Tongue (tissue), 2 donors: ENCODE measurements around the gene SLC9A3. TPM values are rescaled to one million over a fixed set of nuclear protein-coding genes. Genes with fewer than 3 reads are reported as not detected.

ENCODE experiments used
- DNase-seq: peaks from one replicate; pipeline ENCODE4 v3.0.0-alpha.2; 2015
- total RNA-seq: library from RNA; depleted of rRNA; stranded (reverse); fragments of >200 nt; gene quantifications from one replicate; pipeline ENCODE4 v1.2.3, GENCODE V29; 2014

The SLC9A3 gene
- total RNA-seq, 1 donor from 2014 or later: 4.3 TPM

DNA sequence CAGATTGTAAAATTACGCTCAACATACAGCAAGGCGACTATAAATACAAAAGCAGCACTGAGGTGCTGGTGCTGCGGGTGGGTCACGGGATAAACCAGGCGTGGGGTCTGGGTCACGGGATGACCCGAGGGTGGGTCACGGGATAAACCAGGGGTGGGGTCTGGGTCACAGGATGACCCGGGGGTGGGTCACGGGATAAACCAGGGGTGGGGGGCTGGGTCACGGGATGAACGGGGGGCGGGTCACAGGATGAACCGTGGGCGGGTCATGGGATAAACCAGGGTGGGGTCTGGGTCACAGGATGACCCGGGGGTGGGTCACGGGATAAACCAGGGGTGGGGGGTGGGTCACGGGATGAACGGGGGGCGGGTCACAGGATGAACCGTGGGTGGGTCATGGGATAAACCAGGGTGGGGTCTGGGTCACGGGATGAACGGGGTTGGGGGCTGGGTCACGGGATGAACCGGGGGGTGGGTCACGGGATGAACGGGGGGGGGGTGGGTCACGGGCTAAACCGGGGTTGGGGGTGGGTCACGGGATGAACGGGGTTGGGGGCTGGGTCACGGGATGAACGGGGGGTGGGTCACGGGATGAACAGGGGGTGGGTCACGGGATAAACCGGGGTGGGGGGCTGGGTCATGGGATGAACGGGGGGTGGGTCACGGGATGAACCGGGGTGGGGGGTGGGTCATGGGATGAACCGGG is 30.2 kb upstream of the SLC9A3 start:
- no peak for DNase-seq

DNA sequence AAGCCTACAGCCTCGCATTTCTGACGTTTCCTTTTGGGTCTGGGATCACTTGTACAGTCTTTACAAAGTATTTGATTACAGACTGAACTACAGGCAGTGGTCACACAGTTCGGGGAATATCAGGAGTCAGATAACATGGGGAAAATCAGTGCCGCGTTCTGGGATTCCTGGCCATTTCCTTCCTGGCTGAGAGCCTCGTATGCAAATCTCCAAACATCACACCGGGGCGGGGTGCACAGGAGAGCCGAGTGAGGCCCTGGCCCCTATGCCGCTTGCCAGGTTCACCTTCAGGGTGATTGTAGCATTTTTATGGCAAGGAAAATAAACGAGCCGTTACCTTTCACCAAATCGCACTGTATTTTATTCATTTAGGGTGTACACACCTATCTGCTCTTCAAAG is 29.6 kb upstream of the SLC9A3 start:
- DNase-seq: no peak

DNA sequence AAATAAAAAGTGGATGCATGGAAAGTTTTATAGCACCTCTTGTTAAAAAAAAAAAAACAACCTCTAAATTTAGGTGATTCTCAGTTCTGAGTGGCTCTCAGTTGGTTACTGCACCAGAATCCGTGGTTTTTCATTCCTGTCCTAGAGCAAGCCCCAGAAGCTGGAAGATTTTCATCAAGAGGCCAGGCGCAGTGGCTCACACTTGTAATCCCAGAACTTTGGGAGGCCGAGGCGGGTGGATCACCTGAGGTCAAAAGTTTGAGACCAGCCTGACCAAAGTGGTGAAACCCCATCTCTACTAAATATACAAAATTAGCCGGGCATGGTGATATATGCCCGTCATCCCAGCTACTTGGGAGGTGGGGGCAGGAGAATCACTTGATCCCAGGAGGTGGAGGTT is 27.2 kb upstream of the SLC9A3 start:
- DNase-seq: no peak

DNA sequence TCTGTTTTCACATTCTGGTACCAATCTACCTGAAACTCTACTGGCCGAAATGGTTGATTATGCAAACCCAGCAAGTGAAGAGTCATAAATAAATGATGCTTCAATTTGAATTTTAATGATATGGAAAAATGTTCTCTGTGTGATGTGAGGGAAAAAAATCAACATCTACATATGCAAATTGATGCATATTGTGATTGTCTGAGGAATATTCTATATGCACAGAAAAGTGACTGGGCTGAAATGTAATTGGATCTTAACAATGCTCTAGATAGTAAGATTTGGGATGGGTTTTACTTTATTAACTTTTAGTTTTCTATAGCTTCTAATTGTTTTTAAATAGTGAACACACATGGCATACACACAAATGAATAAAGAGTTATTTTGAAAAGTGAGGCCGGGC is 25.0 kb upstream of the SLC9A3 start:
- no peak for DNase-seq

DNA sequence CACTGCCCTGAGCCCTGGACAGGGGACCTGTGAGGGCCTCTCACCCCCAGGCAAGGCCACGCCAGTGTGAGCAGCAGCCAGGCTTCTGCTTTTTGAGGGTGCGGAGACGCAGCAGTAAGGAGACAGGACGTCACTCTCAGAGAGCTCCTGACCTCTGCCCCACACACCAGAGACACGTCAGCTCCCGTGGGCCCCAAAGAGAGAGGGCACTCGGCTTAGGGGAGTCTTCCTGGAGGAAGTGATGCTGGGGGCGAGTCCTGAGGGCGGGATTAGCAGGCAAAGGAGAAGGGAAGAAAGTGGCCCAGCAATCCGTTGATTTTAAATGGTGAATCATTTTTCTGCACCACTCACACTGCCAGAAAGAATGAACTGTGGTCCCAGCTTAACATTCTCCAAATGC is 24.0 kb upstream of the SLC9A3 start:
- DNase-seq: no peak

DNA sequence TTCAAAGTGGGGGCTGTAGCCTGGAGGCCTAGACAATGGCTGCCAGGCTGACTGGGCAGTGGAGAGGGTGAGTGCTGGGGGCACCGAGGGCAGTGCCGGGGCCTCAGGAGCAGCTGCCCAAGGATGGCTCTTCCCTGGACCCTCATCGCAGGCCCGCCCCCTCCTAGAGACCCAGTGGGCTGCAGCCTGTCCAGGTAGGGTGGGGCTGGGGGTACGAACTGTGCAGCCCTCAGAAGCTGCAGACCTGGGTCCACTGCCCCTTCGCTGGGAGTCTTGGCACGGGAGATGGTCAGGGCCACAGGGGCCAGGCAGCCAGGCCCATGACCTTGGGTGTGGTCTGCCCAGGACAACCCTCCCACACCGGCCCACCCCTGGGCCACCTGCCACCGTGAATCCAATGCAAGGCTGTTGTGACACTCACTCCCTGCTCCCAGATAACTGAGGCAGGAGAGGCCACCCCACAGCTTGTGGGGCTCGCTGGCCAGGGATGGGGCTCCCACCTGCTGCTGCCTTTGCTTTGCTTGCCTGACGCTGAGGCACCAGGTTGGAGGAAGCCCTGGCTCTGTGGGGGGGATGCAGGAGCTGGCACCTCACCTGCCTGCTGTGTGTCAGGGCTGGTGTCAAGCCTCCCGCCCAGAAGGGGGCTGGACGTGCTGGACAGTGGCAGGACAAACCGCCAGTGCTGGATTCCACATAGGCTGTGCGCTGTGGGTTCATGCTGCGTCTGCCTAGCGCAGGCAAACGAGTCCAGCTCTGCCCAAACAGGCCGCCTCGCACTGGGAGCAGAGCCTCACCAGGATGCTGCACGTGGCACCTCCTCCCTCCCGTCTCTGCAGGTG is 23.1 kb upstream of the SLC9A3 start:
- no peak for DNase-seq

DNA sequence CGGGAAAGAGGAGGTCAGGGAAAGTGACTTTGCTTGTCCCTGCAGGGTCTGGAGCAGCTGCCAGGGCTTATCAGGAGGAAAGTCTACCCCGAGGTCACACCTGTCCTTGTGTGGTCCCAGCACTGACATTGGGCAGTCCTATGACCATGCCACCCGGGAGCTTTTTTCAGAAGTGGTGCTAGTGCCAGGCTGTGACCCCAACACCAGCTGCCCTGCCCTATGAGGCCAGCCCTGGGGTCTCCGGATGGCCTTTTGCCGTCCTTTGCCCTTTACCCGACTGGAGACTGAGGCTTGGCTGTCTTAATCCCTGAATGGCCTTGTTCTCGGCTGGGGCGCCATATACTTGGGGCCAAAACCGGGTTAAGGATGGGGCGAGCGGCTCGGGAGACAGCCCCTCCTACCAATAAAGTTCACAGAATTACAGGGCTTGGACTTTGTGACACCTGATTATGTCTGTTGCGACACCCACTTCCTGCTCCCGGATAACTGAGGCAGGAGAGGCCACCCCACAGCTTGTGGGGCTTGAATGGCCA is 22.2 kb upstream of the SLC9A3 start:
- no peak for DNase-seq

DNA sequence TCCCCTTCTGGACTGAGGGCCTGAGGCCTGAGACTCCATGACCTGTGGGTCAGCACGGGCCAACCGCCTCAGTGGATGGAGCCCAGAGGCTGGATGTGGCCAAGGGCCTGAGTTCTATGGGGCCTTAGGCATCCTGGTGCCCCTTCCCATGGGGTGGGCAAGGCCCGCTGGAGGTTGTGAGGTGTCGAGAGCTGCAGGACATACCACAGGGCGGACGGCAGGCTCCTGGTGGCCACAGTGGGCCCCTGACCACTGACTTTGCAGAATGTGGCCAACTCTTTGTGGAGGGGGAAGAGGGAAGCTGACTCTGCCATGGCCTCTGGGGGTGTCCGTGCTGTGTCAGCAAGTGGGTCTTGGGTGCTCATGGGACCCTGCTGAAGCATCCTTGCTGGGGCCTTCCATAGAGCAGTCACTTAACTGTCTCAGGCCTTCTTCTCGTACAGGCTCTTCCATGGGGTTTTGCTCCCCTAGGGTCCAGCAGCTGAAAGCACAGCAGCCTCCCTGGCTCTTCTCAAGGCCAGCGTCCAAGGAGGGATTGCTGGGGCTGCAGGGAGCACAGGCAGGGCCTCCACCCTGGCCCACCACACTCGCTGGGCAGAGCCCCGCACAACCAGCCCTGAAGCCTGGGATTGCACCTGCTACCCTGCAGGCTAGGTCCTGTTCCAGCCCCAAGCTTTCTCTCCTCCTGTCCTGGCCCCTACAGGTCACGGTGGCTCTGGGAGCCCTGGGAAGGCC is 21.6 kb upstream of the SLC9A3 start:
- no peak for DNase-seq

DNA sequence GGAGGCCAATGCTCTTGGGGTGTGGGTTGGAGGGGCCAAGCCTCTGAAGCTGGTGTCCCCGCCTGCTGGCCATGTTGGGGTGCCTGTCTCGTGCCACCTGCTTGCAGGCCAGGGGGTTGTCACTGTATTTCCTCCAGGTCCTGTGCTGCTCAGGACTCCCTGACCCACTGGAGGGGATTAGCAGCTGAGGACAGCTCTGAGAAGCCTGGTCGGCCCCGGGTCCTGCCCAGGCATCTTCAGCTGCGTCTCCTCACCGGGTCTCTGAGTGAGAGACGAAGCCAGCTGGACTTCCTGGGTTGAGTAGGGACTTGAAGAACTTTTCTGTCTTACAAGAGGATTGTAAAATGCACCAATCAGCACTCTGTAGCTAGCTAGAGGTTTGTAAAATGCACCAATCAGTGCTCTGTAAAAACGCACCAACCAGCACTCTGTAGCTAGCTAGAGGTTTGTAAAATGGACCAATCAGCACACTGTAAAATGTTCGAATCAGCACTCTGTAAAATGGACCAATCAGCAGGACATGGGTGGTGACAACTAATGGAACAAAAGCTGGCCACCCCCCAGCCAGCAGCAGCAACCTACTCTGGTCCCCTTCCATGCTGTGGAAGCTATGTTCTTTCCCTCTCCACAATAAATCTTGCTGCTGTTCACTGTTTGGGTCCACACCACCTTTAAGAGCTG is 20.6 kb upstream of the SLC9A3 start:
- no peak for DNase-seq

DNA sequence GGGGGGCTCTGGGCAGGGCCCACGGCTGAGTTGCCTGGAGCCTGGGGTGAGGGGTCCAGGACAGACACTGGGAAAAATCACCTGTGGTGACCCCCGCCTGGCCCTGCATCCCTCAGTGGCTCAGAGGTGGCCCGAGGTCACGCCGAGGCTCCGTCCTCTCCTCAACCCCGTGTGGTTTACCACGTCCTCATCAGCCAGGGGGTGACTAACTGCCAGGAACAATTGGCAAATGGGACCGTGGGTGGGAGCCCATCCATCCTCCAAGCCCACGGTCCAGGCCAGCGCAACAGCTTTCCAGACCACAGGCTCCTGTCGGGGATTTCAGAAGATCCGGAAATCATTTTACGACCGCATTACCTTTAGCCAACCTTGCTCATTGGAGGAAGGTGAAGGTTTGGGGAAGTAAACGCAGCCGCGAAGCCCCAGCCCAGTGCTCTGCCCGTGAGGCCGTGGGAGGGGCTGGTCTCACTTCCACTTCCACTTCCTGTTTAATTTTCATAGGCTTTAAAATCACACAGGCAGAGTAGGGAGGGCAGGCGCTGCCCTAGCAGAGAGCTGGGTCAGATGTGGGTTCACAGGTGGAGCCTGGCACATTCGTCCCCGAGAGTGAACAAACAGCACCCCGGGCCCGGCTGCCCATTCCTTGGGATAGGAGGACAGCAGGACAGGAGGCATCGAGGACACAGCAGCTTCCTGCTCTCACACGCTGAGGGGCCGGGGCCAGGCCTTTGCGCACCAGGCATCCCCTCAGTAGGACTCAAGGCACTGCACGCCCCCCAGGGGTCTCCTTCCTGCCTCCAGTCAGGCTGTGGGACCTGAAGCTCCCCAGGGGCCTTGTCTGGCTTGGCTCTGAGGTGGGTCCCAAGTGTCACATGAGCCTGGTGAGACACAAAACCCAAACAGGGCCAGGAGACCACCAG is 19.8 kb upstream of the SLC9A3 start:
- no peak for DNase-seq

DNA sequence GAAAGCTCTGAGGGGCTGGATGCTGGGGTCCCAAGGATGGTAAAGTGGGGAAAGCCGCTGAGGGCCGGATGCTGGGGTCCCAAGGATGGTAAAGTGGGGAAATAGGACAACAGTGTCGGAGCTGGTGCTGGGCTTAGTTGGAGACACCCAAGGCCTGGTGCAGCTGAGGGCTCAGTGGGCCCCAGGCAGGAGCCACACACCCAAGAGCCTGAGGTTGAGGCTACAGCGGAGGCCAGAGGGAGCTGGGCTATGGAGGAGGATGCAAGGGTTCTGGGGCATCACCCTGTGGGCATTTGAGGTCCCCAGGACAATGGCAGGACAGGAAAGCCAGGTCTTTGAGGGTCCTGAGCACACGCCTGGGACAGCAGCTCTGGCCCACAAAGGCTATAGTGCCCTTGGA is 19.1 kb upstream of the SLC9A3 start:
- no peak for DNase-seq

DNA sequence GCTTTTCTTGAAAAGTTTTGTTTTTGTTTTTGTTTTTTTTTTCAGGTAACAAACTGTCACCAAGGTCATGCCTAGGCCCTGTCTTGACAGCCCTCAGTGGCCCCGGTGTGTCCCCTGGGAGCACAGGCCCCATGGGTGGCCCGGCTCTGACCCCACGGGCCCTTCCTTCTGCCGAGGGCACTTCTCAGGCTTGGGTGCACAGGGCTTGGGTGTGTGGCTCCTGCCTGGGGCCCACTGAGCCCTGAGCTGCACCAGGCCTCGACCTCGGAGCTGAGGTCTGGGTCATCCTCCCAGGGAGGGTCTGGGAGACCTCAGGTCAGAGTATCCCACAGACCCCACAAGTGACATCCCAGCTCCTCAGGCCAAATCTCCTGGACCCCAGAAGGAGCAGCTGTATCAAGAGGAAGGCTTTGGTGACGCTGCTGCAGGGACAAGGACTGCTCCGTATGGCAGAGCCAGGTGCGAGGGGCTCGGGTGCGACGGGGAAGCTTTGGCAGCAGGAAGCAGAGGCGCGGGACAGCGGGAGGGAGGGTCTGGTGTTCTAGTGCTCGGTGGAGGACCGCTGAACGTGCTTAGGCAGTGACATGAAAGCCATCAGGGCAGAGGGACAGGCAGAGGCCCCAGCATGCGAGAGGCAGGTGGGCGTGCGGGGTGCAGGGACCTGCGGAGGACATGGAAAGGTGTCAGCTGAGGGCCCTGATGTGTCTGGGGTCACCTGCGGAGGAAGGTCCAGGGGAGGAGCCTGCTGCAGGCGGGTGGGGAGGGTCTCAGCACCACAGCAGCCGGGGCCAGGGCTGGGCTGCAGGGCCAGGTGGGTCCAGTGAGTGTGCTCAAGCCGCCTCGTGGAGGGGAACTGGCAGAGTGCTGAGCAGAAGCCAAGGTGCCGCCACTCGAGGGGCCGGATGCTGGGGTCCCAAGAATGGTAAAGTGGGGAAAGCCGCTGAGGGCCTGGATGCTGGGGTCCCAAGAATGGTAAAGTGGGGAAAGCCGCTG is 18.4 kb upstream of the SLC9A3 start:
- DNase-seq: no peak

DNA sequence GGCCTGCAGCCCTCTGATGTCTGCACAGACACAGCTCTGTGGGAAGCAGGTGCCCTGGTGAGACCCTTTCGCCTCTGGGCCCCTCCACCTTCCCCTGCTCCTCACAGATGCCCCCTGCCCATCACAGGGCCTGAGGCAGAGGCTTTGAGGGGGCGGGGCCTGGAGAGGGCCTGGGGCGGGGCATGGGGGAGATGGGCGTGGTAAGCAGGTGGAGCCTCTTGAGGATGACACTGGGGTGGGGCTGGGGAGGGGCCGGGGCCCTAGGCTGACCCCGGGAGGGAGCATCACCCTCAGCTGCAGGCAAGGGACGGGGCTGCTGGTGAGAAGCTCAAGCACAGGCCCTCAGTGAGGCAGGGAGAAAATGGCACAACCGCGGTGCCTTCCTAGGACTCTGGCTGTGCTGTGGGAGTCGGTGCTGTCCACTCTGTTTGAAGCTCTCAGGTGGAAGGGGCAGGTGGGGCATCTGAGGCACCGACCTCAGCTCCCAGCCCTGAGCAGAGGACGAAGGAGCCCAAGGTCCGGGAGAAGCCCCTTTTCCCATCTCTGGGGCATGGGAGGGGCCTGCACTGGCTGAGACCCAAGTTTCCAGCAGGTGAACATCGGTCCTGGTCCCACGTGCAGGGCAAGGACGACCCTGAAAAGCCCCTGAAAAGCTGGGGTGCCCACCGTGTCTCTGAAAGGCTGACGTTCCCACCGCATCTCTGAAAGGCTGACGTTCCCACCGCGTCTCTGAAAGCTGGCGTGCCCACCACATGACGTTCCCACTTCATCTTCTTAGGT is 17.5 kb upstream of the SLC9A3 start:
- no peak for DNase-seq

DNA sequence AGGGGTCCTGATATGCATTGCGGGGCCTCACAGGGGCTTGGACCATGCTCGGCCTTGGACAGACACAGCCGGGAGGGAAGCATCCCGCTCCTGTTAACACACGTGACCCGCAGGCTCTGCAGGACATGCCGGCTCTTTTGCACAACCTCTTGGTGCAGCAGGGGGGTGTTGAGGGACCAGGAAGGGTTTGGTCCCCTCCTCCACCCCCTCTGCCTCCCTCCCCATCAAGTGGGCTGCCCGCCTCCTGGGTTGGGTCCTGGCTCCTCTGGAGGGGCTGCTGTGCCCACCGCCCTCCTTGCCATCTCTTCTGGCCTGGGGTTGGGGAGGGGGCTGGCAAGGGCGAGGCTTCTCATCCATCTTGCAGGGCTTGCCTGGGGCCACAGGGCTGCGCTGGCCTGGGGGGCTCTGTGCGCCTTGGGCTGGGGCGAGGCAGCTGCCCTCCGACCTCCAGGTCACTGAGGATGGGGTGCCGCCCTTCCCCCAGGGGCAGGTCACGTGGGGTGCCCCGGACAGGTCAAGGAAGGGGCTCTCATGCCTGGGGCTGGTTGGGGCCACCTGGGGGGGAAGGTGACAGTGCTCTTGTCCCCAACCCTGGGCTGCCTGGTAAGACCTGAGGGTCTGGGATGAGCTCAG is 16.8 kb upstream of the SLC9A3 start:
- no peak for DNase-seq

DNA sequence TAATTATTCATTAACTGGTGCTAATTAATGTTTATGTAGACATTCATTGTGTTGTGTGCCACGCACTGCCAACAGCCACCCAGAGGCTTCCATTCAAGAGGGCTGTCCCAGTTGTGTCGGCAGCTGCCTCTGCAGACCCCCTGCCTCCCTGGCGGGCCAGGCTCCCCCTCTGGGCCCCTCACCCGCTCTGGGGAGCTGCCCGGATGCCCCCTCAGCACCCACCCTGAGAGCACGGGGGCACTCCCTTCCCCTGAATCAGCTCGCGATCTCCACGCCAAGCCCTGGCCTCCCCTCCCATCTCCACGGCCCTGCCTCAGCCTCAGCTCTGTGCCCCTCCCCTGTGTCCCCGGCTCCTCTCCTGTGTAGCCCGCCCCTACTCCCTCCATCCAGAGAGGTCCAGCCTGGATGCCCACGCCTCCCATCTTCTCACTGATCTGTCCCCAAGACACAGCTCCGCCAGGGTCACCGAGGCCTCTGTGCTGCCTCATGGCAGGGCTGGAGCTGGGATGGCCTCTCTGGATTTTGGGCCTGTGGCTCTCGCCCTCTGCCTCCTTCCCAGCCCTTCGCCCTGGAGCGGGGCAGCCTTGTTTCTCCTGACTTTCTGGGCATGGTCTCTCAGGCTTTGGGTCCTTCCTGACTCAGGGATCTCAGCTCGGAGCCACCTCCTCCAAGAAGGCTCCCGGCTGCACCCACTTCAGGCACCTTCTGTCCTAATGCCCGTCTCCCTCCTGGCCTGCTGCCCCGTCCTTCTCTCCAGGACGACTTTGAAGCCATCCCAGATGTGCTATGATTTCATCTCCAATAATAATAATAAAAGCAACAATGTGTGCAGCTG is 16.0 kb upstream of the SLC9A3 start:
- no peak for DNase-seq

DNA sequence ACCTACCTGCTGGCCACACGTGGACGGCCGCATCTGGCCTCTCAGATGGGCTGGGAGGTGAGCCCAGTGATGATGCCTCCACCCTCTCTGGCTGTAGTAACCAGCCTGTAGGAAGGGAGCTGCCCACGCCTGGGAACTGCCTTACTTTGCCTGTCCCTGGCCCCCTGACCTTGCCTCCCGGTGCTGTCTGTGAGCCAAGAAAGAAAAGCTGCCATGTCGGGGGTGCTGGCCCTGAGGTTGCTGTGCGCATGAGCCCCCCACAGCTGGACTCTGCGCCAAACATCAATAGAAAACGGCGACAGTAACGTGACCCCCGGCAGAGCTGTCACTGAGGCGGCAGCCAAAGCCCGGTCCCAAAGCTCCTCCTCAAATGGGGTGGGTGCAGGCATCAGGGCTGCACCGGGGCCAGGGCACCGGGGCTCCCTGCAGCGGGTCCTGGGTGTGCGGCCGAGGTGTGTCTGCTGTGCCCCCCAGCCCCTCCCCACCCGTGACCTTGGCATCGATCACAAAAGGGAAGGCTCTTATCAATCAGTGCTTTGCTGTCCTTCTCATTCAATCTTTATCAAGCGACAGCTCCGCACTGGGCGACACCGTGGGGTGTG is 15.3 kb upstream of the SLC9A3 start:
- no peak for DNase-seq

DNA sequence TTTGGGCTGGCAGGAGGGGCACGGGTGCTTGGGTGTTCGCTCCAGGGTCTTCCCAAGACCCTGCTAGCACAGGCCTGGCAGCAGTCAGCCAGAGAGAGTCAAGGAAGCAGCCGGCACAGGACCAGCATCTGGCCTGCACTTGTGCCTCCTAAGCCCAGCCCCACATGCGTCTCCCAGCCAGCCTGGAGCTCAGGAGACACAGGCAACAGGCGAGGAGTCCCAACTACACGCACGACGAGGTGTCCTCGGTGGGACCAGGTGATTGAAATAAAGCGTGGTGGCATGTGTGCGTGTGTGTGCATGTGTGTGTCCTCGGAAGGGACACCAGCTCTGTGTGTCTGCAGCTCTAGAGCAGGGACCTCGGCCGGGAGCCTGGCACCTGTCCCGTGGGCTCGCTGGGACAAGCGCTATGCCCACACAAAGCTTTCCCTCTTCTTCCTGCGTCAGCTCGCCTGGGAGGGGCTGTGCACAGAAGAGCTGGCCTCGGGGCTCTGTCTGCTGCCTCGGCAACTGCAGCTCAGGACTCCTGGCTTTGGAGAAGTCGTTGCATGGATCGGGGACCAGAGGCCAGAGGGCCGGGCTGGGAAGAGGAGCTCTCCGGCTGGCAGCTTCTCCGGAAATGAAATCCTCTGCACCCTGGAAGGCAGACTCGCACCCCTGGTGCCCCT is 14.7 kb upstream of the SLC9A3 start:
- DNase-seq: no peak
